Activated CD8-positive, alpha-beta T cell treated with anti-CD3 and anti-CD28 coated beads for 36 hours (primary cell): Measurements from ENCODE around the gene CTDP1. TPM values are rescaled to one million over a fixed set of nuclear protein-coding genes. Genes with fewer than 3 reads are reported as not detected.
"Not testable (repeated sequence)": the region's sequence is repeated elsewhere in the genome, so short reads cannot be mapped to it uniquely, and the experiment has no call there.

ENCODE experiments used
- ATAC-seq: fragments of 200-7000 bp; cut with Tn5 transposase; one replicate; pipeline ENCODE4 v1.10.0; 2021; ENCODE audit warnings: mild to moderate bottlenecking, moderate library complexity
- CTCF ChIA-PET: fragments of 350-600 bp; sonication (Branson Sonifier 250); formaldehyde crosslinking; loops from one replicate; lab custom pipeline; 2021; ENCODE audit warnings: antibody characterized with exemption; lab: Charles Lee
- POLR2A ChIA-PET: fragments of 350-600 bp; sonication (Branson Sonifier 250); formaldehyde crosslinking; loops from one replicate; lab custom pipeline; 2021; ENCODE audit warnings: antibody characterized with exemption; lab: Charles Lee
- DNase-seq: peaks from one replicate; pipeline ENCODE4 v3.0.0-alpha.2; 2020
- H3K27ac Mint-ChIP-seq: one replicate; pipeline ENCODE4 v1.8.0; 2021; ENCODE audit warnings: mild to moderate bottlenecking, mixed read lengths
- H3K27me3 Mint-ChIP-seq: one replicate; pipeline ENCODE4 v1.8.0; 2021; ENCODE audit warnings: mixed read lengths
- H3K36me3 Mint-ChIP-seq: one replicate; pipeline ENCODE4 v1.8.0; 2021; ENCODE audit warnings: low read depth, mixed read lengths
- H3K4me1 Mint-ChIP-seq: one replicate; pipeline ENCODE4 v1.8.0; 2021; ENCODE audit warnings: low read depth, mixed read lengths
- H3K4me3 Mint-ChIP-seq: one replicate; pipeline ENCODE4 v1.8.0; 2021; ENCODE audit warnings: mild to moderate bottlenecking, moderate library complexity, mixed read lengths
- H3K9me3 Mint-ChIP-seq: one replicate; pipeline ENCODE4 v1.8.0; 2021; ENCODE audit warnings: mixed read lengths
- intact Hi-C: fragments of 100-400 bp; cut with micrococcal nuclease; formaldehyde crosslinking; loops from one replicate; pipeline ENCODE4 v1.10.0; 2022
- total RNA-seq, 2 experiments: library from RNA; stranded (reverse); gene quantifications; one replicate each; pipeline ENCODE4 v1.2.3, GENCODE V29; 2021
- TF ChIP-seq, protein P1 (sequence below): fragments of 200-600 bp; IDR thresholded peaks from one replicate; pipeline ENCODE4 v1.8.0; 2022; ENCODE audit warnings: antibody characterized with exemption, mild to moderate bottlenecking

The CTDP1 gene
- total RNA-seq, 2 experiments from 2014 or later: 54.9 to 55.6 TPM

- ChIA-PET POLR2A (no interaction called here), CTCF (no interaction called here)
- Mint-ChIP-seq H3K9me3 (peaks cover under 1% of the 10 kb centered on the region), H3K4me1 (no peaks in the 10 kb centered on the region), H3K4me3 (no peak overlapping the region), H3K36me3 (peaks cover 75% of the 10 kb centered on the region), H3K27ac (no peak overlapping the region), H3K27me3 (no peaks in the 10 kb centered on the region)
- TF ChIP-seq, protein P1, sequence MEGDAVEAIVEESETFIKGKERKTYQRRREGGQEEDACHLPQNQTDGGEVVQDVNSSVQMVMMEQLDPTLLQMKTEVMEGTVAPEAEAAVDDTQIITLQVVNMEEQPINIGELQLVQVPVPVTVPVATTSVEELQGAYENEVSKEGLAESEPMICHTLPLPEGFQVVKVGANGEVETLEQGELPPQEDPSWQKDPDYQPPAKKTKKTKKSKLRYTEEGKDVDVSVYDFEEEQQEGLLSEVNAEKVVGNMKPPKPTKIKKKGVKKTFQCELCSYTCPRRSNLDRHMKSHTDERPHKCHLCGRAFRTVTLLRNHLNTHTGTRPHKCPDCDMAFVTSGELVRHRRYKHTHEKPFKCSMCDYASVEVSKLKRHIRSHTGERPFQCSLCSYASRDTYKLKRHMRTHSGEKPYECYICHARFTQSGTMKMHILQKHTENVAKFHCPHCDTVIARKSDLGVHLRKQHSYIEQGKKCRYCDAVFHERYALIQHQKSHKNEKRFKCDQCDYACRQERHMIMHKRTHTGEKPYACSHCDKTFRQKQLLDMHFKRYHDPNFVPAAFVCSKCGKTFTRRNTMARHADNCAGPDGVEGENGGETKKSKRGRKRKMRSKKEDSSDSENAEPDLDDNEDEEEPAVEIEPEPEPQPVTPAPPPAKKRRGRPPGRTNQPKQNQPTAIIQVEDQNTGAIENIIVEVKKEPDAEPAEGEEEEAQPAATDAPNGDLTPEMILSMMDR: no peak
- ATAC-seq (no peak), DNase-seq (no peak)
- intact Hi-C loops: no loop called here
Measured at GRCh38 chr18:79739440-79739778, 59.8 kb downstream of the CTDP1 start.

GRCh38 chr18:79740047-79740446 is 60.4 kb downstream of the CTDP1 start:
- not testable (repeated sequence) for DNase-seq

GRCh38 chr18:79740521-79741361 is 61.1 kb downstream of the CTDP1 start:
- Mint-ChIP-seq H3K4me3 (no peak overlapping the region), H3K4me1 (no peaks in the 10 kb centered on the region), H3K27me3 (no peaks in the 10 kb centered on the region), H3K9me3 (peaks cover 4% of the 10 kb centered on the region), H3K27ac (no peak overlapping the region), H3K36me3 (peaks cover 71% of the 10 kb centered on the region)
- ChIA-PET CTCF (no interaction called here), POLR2A (no interaction called here)
- TF ChIP-seq, protein P1: no peak
- intact Hi-C loops: no loop called here
- ATAC-seq (no peak), DNase-seq (no peak)

More at GRCh38 chr18:79740047-79740446, 60.4 kb downstream of the CTDP1 start:
- H3K4me1 Mint-ChIP-seq, ATAC-seq, intact Hi-C loops, H3K27ac Mint-ChIP-seq, CTCF ChIA-PET, POLR2A ChIA-PET, H3K27me3 Mint-ChIP-seq, H3K4me3 Mint-ChIP-seq, H3K9me3 Mint-ChIP-seq: not testable (repeated sequence)
- peaks cover 76% of the 10 kb centered on the region for H3K36me3 Mint-ChIP-seq

DNA sequence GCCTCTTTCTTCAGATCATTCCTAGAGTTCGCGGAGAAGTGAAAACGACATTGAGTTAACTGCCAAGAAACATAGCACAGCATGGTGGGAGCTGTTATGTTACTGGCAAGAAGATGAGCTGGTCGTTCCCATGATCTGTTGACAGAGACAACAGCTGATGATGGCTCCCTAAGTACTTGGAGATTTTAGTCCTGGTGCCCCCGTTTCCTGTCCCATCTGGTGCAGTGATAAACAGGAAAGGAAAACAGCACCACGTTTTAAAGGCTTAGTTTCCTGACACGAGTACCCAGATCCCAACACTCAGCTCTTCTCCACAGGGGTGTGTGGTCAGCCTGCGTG is 61.7 kb downstream of the CTDP1 start:
- intact Hi-C loops: no loop called here
- ATAC-seq (no peak), DNase-seq (no peak)
- peaks cover 68% of the 10 kb centered on the region for H3K36me3 Mint-ChIP-seq
- TF ChIP-seq, protein P1: no peak
- CTCF ChIA-PET: no interaction called here
- no peaks in the 10 kb centered on the region for H3K4me1 Mint-ChIP-seq
- H3K27me3 Mint-ChIP-seq: no peaks in the 10 kb centered on the region
- H3K4me3 Mint-ChIP-seq: no peak overlapping the region
- POLR2A ChIA-PET: no interaction called here
- peaks cover 5% of the 10 kb centered on the region for H3K9me3 Mint-ChIP-seq
- no peak overlapping the region for H3K27ac Mint-ChIP-seq

GRCh38 chr18:79742076-79742475 is 62.5 kb downstream of the CTDP1 start:
- TF ChIP-seq, protein P1: no peak
- DNase-seq (no peak), ATAC-seq (no peak)
- H3K4me3 Mint-ChIP-seq: no peak overlapping the region
- no peaks in the 10 kb centered on the region for H3K27me3 Mint-ChIP-seq
- CTCF ChIA-PET: interaction anchor here (1.4 kb wide), 1 partner anchor 39 kb away, joined by 4 read pairs; no protein-coding TSS in a partner anchor
- H3K4me1 Mint-ChIP-seq: no peaks in the 10 kb centered on the region
- POLR2A ChIA-PET: no interaction called here
- H3K27ac Mint-ChIP-seq: no peak overlapping the region
- intact Hi-C loops: no loop called here
- H3K36me3 Mint-ChIP-seq: peaks cover 69% of the 10 kb centered on the region
- H3K9me3 Mint-ChIP-seq: peaks cover 5% of the 10 kb centered on the region
